ENCODE measurements around the gene HJURP.

The HJURP gene

GRCh38 chr2:233817361-233817911 is 36.9 kb downstream of the HJURP start:
- no peak for TF ChIP-seq SPI1 (IDR thresholded peaks at IDR 0.05; ENCODE audit: borderline replicate concordance, low read depth)
- TF ChIP-seq REST (IDR thresholded peaks at IDR 0.05; ENCODE audit: insufficient replicate concordance, low read depth): no peak
- no peak for TF ChIP-seq CTCF (IDR thresholded peaks at IDR 0.05; ENCODE audit: insufficient read depth, low read length)
- TF ChIP-seq POLR2AphosphoS5 (IDR thresholded peaks at IDR 0.05; ENCODE audit: low read depth): no peak
- TF ChIP-seq GABPA (IDR thresholded peaks at IDR 0.05; ENCODE audit: low read depth): no peak
- no peaks in the 10 kb centered on the region for H3K27me3 ChIP-seq (ENCODE audit: insufficient read depth, poor library complexity, severe bottlenecking)
- H3K4me3 ChIP-seq (replicated peaks; ENCODE audit: insufficient read depth, low read length): no peak overlapping the region
- H3K27ac ChIP-seq (replicated peaks): no peak overlapping the region
- DNase-seq (ENCODE audit: low read depth in 1 of 2, low spot score in 1 of 2): no peak

- Histone ChIP-seq H3K4me3 (replicated peaks; ENCODE audit: insufficient read depth, low read length) (no peak overlapping the region), H3K27me3 (ENCODE audit: insufficient read depth, poor library complexity, severe bottlenecking) (no peaks in the 10 kb centered on the region), H3K27ac (replicated peaks) (no peak overlapping the region)
- TF ChIP-seq REST (IDR thresholded peaks at IDR 0.05; ENCODE audit: insufficient replicate concordance, low read depth) (no peak), CTCF (IDR thresholded peaks at IDR 0.05; ENCODE audit: insufficient read depth, low read length) (no peak), POLR2AphosphoS5 (IDR thresholded peaks at IDR 0.05; ENCODE audit: low read depth) (no peak), SPI1 (IDR thresholded peaks at IDR 0.05; ENCODE audit: borderline replicate concordance, low read depth) (no peak), GABPA (IDR thresholded peaks at IDR 0.05; ENCODE audit: low read depth) (no peak)
- DNase-seq (ENCODE audit: low read depth in 1 of 2, low spot score in 1 of 2): no peak
Measured at GRCh38 chr2:233816771-233817170, 37.6 kb downstream of the HJURP start.

- DNase-seq (ENCODE audit: low read depth in 1 of 2, low spot score in 1 of 2): no peak
- Histone ChIP-seq H3K27me3 (ENCODE audit: insufficient read depth, poor library complexity, severe bottlenecking) (no peaks in the 10 kb centered on the region), H3K4me3 (replicated peaks; ENCODE audit: insufficient read depth, low read length) (no peak overlapping the region), H3K27ac (replicated peaks) (no peak overlapping the region)
- TF ChIP-seq CTCF (IDR thresholded peaks at IDR 0.05; ENCODE audit: insufficient read depth, low read length) (no peak), GABPA (IDR thresholded peaks at IDR 0.05; ENCODE audit: low read depth) (no peak), REST (IDR thresholded peaks at IDR 0.05; ENCODE audit: insufficient replicate concordance, low read depth) (no peak), SPI1 (IDR thresholded peaks at IDR 0.05; ENCODE audit: borderline replicate concordance, low read depth) (no peak), POLR2AphosphoS5 (IDR thresholded peaks at IDR 0.05; ENCODE audit: low read depth) (no peak)
Measured at GRCh38 chr2:233816334-233816733, 38.0 kb downstream of the HJURP start.
